HG03571 (cell line): ENCODE results near the gene KLHDC10.
A peak's percentile ranks its signal among the peaks of the same experiment; 100 is the strongest.
"Not testable (repeated sequence)": the region's sequence is repeated elsewhere in the genome, so short reads cannot be mapped to it uniquely, and the experiment has no call there.

Experiments used
- ATAC-seq: cut with Tn5 transposase; IDR thresholded peaks from one replicate; pipeline ENCODE4 v1.9.1; 2021; ENCODE audit not compliant: unreplicated experiment

KLHDC10 gene

DNA sequence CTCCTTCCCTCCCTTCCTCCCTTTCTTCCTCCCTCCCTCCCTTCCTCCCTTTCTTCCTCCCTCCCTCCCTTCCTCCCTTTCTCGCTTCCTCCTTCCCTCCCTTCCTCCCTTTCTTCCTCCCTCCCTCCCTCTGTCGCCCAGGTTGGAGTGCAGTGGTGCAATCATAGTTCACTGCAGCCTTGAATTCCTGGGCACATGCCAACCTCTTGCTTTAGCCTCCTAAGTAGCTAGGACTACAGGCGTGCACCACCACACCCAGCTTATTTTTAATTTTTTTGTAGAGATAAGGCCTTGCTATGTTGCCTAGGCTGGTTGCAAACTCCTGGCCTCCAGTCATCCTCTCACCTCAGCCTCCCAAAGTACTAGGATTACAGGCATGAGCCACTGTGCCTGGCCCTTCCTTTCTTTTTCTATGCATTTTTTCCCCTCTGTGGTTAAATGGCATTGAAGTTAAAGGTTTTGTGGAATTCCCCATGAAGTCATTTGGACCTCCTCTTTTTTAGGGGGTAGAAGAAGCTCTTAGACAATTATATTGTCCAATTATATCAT lies 9.6 kb downstream of the KLHDC10 start:
- ATAC-seq, result no peak

- not testable (repeated sequence) for ATAC-seq
Measured at GRCh38 chr7:130083497-130083896, 13.2 kb downstream of the KLHDC10 start.

- no peak for ATAC-seq
Measured at GRCh38 chr7:130084037-130084875, 13.9 kb downstream of the KLHDC10 start.

DNA sequence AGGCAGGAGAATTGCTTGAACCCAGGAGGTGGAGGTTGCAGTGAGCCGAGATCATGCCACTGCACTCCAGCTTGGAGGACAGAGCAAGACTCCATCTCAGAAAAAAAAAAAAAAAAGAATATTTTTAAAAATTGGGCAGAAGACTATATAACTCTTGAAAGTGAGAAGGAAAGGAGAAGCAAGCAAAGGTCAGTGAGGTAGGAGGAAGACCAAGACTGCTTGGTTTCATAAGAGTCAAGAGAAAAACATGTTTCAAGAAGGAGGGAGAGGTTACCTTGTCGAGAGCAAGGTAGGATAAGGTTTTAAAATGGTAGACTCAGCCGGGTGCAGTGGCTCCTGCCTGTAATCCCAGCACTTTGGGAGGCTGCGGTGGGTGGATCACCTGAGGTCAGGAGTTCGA lies 14.9 kb downstream of the KLHDC10 start:
- ATAC-seq, result not testable (repeated sequence)

DNA sequence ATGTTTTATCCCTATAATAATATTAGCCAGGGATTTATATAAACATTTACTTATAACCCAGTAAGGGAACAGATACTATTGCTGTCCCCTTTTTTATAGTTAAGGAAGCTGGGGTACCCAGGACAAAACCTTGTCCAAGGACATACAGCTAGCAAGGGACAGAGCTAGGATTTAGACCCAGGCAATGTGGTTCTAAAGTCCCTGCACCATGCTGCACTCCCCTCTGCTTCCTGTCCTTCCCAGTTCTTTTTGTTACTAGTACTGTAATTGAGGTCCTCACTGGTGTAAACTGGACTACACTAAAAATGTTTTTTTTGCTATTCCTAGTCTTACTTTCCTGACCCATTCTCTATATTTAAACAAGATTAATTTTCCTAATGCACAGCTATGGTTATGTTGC lies 16.6 kb downstream of the KLHDC10 start:
- ATAC-seq, result no peak

DNA sequence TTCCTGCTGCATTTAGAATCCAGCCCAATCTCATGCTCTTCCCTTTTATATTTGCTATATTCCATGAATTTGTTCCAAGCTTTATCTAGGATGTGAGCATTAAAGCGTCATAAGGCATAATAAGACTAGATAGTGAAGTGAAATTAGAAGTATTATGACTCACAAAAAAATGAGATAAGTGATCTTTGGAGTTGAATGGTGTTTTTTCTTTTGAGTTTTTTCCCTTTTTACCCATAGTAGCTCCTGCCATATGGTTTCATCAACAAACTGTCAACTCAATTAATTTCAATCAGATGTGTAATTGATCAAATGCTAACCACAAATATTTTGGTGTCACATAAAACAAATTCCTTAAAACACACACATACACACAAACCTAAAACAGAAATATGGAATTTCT lies 17.0 kb downstream of the KLHDC10 start:
- ATAC-seq, result no peak

DNA sequence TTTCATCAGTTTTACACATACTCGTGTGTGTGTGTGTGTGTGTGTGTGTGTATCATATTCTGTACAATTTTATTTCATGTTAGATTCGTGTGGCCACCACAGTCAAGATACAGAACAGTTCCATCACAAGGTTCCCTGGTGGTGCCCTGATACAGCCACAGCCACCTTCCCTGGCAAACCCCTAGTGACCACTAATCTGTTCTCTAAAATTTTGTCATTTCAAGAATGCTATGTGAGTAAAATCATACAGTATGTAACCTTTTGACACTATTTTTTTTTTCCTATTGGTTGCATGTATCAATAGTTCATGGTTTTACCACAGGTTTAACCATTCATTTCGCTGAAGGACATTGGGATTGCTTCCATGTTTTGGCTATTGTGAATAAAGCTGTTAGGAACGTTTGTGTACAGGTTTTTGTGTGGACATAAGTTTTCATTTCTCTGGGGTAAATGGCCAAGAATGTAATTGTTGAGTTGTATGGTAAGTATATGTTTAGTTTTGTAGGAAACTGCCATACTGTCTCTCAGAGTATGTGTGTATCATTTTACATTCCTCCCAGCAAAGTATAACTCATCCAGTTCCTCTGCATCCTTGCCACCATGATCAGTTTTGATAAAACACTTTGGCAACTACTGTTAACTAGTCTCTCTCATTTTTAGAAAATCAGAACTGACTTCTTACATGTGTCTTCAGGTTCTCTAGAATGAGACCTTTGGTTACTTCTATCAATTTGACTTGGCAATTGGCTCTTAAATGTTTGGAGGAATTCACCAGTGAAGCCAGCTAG lies 20.6 kb downstream of the KLHDC10 start:
- peak; percentile 55 for ATAC-seq

DNA sequence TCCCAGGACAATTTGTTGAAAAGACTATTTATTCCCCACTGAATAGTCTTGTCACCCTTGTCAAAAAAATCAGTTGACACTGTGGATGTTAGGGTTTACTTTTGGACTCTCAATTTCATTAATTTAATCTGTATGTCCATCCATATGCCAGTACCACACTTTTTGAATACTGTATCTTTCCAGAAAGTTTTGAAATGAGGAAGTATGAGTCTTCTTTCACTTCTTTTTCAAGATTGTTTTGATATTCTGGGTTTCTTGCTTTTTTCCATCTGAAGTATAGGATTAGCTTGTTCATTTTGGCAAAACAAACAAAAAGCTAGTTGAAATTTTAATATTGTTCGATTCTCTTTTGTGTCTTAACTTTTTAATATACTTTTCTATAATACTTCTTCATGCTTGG lies 21.7 kb downstream of the KLHDC10 start:
- ATAC-seq, result no peak

DNA sequence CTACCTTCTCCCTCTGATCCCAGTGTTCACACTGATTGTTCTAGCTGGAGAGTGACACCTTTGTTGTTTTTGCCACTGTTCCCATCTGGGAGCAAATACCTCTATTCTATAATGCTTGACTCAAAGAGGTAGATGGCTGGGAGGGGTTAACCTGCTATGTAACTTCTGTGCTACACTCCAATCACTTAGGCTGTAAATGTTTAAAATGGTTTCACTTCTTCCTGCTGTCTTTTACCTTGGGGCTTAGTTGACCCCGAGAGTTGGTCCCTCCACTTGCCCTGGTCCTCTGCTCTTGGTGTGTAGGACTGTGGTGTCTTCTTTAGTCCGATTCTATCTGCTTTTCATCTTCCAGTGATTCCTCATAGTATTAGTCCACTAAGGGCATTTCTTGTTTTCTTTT lies 22.3 kb downstream of the KLHDC10 start:
- ATAC-seq, result peak; percentile 57

- ATAC-seq, result no peak
Measured at GRCh38 chr7:130095812-130096211, 25.5 kb downstream of the KLHDC10 start.

DNA sequence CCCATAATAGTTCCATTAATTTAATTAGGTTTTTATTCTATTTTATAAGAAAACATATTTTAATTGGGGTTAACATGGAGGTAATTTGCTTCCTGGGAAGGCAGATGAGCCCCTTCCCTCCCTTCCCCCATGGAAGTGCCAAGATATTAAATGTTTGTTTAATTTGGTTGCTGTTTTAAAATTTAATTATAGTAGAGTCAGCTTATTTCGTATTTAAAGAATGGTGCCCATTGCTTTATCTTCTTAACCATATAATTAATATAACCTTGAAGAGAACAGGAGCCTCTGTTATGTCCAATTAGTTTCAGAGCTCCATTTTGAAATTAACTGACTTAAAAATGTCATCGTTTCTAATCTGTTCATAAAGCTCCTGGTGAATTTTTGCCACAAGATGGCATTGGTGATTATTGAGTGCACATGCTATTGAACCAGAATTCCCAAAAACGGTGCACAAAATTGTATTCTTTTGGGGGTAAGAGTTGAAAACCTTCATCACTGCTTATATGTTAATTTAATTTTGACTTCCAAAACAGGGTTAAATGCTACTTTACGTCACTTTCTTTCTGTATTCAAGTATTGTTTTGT lies 26.0 kb downstream of the KLHDC10 start:
- no peak for ATAC-seq

DNA sequence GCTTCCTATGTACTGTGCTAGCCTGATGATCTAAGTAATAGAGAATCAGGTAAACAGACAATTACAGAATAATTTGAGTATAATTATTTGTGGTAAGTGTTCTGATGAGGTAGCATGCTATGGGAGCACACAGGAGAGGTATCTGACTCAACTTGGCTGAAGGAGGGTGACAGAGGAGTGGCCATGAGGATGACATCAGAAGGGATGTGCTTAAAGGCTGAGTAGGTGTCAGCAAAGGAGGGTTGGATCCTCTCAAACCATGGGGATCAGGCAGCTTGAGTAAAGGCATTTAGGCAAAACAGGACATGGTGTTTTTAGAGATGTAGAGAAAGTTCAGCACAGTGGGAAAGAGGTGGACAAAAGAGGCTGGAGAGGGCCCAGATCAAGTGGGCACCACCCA lies 29.0 kb downstream of the KLHDC10 start:
- no peak for ATAC-seq

GRCh38 chr7:130102588-130102987 lies 32.3 kb downstream of the KLHDC10 start:
- ATAC-seq, result no peak

DNA sequence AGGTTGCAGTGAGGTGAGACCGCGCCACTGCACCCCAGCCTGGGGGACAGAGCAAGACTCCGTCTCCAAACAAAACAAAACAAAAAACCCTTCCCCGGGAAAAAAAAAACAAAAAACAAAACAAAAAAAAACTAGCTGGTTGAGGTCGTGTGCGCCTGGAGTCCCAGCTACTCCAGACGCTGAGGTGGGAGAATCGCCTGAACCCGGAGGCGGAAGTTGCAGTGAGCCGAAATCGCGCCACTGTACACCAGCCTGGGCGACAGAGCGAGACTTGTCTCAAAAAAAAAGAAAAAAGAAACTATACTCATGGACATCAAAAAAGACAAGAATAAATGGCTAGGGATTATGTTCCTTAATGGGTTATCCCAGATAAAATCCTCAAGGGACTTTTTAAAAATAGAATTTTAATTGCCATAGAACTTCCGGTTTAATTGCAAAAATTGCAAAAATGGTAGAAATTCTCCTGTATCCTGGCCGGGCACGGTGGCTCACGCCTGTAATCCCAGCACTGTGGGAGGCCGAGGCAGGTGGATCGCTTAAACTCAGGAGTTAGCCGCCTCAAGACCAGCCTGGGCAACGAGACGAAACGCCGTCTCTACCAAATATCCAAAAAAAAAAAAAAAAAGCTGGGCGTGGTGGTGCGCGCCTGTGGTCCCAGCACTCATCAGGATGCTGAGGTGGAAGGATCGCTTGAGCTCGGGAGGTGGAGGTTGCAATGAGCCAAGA lies 37.8 kb downstream of the KLHDC10 start:
- no peak for ATAC-seq

- ATAC-seq, result no peak
Measured at GRCh38 chr7:130108809-130109208, 38.5 kb downstream of the KLHDC10 start.

DNA sequence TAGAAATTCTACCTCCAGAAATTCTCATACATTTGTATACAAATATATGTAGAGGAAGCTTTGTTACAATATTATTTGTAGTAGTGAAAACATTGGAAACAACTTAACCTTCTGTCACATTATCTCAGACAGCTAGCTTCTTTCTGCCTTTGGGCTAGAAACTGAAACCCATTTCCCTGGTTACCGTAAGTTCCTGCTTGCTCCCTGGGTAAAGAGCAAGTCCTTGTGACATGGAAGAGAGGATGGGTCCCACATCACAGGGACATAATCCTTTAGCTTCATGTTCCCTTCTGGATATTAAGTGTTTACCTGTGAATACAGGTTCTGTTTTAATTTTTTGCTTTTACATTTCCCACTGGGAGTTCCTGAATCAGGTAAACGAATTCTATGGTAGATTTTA lies 41.8 kb downstream of the KLHDC10 start:
- ATAC-seq, result no peak

- ATAC-seq, result no peak
Measured at GRCh38 chr7:130112662-130113425, 42.5 kb downstream of the KLHDC10 start.

- not testable (repeated sequence) for ATAC-seq
Measured at GRCh38 chr7:130113426-130113805, 43.1 kb downstream of the KLHDC10 start.

DNA sequence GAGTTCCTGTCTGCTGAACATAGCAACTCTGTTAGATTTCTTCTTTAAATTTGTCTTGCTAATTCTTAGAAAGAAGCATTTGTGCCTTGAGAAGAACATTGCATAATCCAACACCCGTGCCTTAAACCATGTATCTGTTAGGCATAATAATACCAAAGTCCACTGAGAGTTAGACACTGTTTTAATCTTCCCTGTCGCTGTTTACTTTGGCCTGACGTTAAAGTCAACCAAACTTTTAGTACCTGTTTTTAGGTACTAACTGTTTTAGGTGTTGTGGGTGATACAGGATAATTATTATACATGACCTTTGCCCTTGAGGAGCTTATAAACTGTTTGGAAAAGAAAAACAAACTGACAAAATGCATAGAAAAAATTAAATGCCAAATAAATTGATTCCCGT lies 43.6 kb downstream of the KLHDC10 start:
- ATAC-seq, result no peak

- ATAC-seq, result peak; percentile 69
Measured at GRCh38 chr7:130114374-130114773, 44.0 kb downstream of the KLHDC10 start.
